SIG-M5 treated with dmso at 0.1 percent for 504 hours (cell line): ENCODE data around the gene NCOR2.
"Not testable (repeated sequence)": the region's sequence is repeated elsewhere in the genome, so short reads cannot be mapped to it uniquely, and the experiment has no call there.

ENCODE experiments used
- DNase-seq: peaks from one replicate; lab custom pipeline; 2025; ENCODE audit not compliant: unreplicated experiment; lab: John Stamatoyannopoulos, UW

Gene NCOR2

GRCh38 chr12:124601706-124602105 lies 34.3 kb upstream of the NCOR2 start:
- DNase-seq: no peak

DNA sequence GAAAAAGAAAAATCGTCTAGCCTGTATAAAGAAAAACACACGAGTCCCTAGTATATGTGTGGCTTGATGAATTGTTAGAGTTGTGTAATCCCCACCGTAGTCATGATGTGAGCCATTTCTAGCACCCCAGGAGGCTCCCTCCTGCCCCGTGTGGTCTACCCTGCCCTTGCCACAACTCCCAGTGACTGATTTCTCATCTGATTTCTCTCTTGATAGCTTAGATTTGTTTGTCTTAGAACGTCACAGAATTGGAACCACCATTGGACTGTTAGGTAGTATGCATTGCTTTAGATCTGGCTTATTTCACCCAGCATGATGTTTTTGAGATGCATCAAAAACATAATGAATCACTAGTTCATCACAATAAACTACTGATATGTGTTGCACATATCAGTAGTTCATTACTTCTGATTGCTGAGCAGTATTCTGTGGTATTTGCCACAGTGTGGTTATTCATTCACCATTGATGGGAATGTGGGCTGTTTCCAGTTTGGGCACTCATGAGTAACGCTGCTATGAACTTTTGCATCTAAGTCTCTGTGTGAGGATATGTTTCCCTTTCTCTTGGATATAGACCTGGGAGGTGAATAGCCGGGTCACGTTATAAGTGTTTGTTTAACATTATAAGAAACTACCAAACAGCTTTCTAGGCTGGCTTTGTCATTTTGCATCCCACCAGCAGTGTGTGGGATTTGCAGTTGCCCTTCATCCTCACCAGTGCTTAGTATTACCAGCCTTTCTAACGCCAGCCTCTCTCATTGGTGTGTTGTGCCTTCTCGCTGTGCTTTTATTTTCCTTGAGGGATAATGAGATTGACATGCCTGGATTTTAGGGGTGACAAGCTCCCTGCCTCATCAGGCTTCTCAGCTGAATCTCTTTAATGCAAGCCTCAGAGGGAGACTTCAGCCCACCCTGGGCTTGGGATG lies 31.9 kb upstream of the NCOR2 start:
- peak; percentile 82 for DNase-seq

DNA sequence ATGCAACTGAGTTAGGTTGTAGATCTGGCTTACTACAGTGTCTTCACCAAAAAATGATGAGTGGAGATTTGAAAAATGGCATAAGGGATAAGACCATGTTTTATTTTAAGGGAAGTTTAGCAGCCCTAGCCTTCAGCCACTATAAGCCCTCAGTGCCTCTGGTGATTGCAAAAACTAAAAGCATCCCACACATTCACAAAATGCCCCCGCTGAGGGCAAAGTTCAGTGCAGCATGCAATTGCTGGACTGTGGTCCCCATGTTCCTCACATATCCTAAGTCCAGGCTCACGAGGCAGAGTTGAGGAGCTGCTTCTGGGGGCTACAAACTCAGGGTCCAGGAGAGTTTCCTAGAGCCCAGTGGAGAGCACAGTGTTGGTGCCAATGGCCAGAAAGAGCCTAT lies 29.6 kb upstream of the NCOR2 start:
- DNase-seq: no peak

- DNase-seq: no peak
These were observed 28.0 kb upstream of the NCOR2 start for GRCh38 chr12:124595444-124595843.

GRCh38 chr12:124594851-124595250 lies 27.4 kb upstream of the NCOR2 start:
- no peak for DNase-seq

- no peak for DNase-seq
These were observed 26.5 kb upstream of the NCOR2 start for GRCh38 chr12:124593851-124594401.

GRCh38 chr12:124593176-124593575 lies 25.8 kb upstream of the NCOR2 start:
- no peak for DNase-seq

- peak; percentile 76 for DNase-seq
These were observed 25.2 kb upstream of the NCOR2 start for GRCh38 chr12:124592481-124593160.

DNA sequence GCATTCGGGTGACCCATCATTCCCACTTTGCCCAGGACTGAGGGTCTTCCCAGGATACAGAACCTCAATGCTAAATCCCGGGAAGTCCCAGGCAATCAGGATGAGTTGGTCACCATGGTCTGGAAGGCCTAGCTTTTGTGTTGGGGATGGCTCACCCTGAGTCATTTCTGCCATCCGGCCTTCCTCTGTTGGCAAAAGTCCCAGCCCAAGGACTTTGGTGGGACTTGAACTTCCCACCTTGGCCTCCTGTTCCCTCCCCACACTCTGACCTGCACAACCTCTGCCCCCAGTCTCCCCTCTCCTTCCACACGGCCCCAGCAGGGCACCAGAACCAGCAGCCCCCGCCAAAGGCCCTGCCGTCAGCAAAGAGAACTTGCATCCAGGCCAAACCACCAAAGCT lies 24.6 kb upstream of the NCOR2 start:
- no peak for DNase-seq

DNA sequence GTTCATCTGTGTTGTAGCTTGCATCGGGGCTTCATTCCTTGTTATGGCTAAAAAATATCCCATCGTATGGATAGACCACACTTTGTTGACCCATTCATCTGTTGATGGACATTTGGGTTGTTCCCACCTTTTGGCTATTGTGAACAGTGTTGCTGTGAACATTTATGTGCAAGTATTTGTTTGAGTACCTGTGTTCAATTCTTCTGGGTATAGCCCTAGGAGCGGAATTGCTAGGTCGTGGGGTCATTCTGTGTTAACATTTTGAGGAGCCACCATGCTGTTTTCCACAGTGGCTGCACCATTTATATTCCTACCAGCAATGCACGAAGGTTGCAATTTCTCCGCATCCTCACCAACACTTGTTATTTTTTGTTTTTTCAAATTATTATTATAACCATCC lies 23.0 kb upstream of the NCOR2 start:
- DNase-seq: no peak

- DNase-seq: no peak
These were observed 21.4 kb upstream of the NCOR2 start for GRCh38 chr12:124588751-124589267.

GRCh38 chr12:124588018-124588634 lies 20.7 kb upstream of the NCOR2 start:
- DNase-seq: no peak

GRCh38 chr12:124586756-124587155 lies 19.3 kb upstream of the NCOR2 start:
- no peak for DNase-seq

DNA sequence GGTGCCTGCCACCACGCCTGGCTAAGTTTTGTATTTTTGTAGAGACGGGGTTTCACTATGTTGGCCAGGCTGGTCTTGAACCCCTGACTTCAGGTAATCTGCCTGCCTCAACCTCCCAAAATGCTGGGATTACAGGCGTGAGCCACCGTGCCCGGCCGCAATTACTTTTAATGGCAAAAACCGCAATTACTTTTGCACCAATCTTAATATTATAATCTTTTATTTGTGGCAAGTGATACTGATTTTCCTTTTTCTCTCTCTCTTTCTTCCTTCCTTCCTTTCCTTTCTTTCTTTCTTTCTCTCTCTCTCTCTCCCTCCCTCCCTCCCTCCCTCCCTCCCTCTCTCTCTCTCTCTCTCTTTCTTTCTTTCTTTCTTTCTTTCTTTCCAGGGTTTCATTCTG lies 17.1 kb upstream of the NCOR2 start:
- not testable (repeated sequence) for DNase-seq

DNA sequence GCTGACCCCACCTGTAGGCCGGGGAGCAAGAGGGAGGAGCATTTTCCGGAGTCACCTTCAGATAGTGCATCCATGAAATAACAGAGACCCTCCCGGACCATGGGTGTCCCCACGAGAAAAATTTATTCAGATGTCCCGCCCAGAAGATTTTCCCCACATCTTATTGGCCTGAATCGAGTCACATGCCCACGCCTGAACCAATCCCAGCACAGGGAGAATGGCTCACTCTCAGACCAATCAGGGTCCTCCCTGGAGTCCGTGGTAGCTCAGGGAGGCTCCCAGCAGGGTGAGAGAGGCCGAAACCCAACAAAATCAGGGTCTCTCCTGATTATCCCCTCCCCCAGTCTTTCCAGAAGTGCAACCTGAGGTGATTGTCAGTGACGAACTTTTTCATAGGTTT lies 16.4 kb upstream of the NCOR2 start:
- DNase-seq: no peak

- DNase-seq: no peak
These were observed 14.7 kb upstream of the NCOR2 start for GRCh38 chr12:124582108-124582424.

- no peak for DNase-seq
These were observed 14.1 kb upstream of the NCOR2 start for GRCh38 chr12:124581307-124582107.

- DNase-seq: no peak
These were observed 12.6 kb upstream of the NCOR2 start for GRCh38 chr12:124579921-124580517.

DNA sequence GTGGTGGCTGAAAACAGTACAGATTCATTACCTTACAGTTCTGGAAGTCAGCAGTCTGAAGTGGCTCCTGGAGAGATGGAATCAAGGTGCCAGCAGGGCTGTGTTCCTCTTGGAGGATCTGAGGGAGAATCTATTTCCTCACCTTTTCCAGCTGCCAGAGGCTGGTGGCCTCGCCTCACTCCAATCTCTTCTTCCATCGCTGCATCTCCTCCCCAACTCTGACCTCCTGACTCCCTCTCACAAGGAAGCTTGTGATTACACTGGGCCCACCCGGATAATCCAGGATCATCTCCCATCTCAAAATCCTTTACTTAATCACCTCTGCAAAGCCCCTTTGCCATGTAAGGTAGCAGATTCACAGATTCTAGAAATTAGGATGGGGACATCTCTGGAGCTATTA lies 11.4 kb upstream of the NCOR2 start:
- DNase-seq: no peak

GRCh38 chr12:124578445-124578844 lies 11.0 kb upstream of the NCOR2 start:
- no peak for DNase-seq
